HL-60 (cell line): ENCODE measurements around the gene PLCG1.

Source experiments
- DNase-seq, 2 experiments: peaks; one replicate each; pipeline ENCODE4 v3.0.0-alpha.2; 2010 to 2020; ENCODE audit warnings: low read depth in 1 of 2, low spot score in 1 of 2
- H3K27ac ChIP-seq: fragments of 250-450 bp; sonication (Bioruptor Pico); replicated peaks from 2 replicates; pipeline ENCODE4 v1.5.1; 2020; ENCODE audit warnings: mild to moderate bottlenecking, moderate library complexity
- H3K27me3 ChIP-seq: fragments of 250-450 bp; sonication (Bioruptor Pico); 2 replicates; pipeline ENCODE4 v1.5.1; 2021; ENCODE audit warnings: mild to moderate bottlenecking, moderate library complexity; ENCODE audit not compliant: insufficient read depth, poor library complexity, severe bottlenecking
- H3K4me3 ChIP-seq: replicated peaks from 2 replicates; pipeline ENCODE4 v1.5.1; 2011; ENCODE audit warnings: mild to moderate bottlenecking, control low read depth, low read length; ENCODE audit not compliant: insufficient read depth
- GABPA ChIP-seq: IDR thresholded peaks from 2 replicates; pipeline ENCODE4 v1.6.1; 2012; ENCODE audit warnings: low read depth
- POLR2AphosphoS5 ChIP-seq: IDR thresholded peaks from 2 replicates; pipeline ENCODE4 v1.6.1; 2012; ENCODE audit warnings: low read depth
- SPI1 ChIP-seq: IDR thresholded peaks from 2 replicates; pipeline ENCODE4 v1.6.1; 2012; ENCODE audit warnings: low read depth, mild to moderate bottlenecking, borderline replicate concordance
- TF ChIP-seq, protein P1 (sequence below): IDR thresholded peaks from one replicate; pipeline ENCODE4 v1.5.1; 2011; ENCODE audit warnings: low read length, control low read depth, inconsistent platforms; ENCODE audit not compliant: insufficient read depth
- TF ChIP-seq, protein P2 (sequence below): IDR thresholded peaks from 2 replicates; pipeline ENCODE4 v1.6.1; 2012; ENCODE audit warnings: low read depth; ENCODE audit not compliant: insufficient replicate concordance

PLCG1 gene

DNA sequence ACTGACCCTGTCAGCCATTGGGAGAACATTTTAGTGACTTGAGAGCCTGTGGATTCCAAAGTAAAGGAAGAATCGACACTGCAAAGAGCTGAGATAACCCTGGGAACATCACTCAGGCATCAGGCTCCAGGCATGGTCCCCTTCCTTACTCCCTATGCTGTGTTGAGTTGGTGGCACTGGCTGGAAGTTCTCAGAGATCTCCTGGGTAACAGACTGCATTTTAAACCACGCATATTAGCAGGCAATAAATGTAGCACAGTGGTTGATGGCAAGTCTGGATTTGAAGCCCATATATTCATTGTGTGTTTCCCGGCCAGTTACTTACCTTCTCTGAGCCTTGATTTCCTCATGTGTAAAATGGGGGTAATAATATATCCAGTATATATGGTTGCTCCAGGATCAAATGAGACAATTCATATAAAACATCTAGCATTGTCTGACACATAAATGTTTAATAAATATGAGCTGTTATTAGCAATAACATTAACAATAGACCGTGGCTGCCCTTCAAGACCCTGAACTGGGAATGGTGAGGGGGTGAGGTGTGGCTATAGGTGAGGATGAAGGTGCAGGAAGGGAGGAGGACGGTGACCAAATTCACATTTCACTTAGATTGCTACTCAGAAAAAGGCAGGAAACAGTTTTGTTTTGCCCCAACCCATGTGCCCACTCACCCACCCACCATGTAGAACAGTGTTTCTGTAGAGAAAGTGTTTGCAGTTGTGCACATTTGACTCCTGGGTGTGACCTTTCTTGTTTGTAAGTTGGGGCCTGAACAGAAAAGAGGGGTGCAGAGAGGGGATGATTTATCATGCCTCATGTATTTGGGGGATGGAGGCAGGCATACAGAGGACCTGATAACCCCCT lies 2.1 kb downstream of the PLCG1 start:
- TF ChIP-seq SPI1 (no peak), GABPA (no peak), POLR2AphosphoS5 (no peak)
- TF ChIP-seq, protein P1, sequence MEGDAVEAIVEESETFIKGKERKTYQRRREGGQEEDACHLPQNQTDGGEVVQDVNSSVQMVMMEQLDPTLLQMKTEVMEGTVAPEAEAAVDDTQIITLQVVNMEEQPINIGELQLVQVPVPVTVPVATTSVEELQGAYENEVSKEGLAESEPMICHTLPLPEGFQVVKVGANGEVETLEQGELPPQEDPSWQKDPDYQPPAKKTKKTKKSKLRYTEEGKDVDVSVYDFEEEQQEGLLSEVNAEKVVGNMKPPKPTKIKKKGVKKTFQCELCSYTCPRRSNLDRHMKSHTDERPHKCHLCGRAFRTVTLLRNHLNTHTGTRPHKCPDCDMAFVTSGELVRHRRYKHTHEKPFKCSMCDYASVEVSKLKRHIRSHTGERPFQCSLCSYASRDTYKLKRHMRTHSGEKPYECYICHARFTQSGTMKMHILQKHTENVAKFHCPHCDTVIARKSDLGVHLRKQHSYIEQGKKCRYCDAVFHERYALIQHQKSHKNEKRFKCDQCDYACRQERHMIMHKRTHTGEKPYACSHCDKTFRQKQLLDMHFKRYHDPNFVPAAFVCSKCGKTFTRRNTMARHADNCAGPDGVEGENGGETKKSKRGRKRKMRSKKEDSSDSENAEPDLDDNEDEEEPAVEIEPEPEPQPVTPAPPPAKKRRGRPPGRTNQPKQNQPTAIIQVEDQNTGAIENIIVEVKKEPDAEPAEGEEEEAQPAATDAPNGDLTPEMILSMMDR, result no peak
- TF ChIP-seq, protein P2, sequence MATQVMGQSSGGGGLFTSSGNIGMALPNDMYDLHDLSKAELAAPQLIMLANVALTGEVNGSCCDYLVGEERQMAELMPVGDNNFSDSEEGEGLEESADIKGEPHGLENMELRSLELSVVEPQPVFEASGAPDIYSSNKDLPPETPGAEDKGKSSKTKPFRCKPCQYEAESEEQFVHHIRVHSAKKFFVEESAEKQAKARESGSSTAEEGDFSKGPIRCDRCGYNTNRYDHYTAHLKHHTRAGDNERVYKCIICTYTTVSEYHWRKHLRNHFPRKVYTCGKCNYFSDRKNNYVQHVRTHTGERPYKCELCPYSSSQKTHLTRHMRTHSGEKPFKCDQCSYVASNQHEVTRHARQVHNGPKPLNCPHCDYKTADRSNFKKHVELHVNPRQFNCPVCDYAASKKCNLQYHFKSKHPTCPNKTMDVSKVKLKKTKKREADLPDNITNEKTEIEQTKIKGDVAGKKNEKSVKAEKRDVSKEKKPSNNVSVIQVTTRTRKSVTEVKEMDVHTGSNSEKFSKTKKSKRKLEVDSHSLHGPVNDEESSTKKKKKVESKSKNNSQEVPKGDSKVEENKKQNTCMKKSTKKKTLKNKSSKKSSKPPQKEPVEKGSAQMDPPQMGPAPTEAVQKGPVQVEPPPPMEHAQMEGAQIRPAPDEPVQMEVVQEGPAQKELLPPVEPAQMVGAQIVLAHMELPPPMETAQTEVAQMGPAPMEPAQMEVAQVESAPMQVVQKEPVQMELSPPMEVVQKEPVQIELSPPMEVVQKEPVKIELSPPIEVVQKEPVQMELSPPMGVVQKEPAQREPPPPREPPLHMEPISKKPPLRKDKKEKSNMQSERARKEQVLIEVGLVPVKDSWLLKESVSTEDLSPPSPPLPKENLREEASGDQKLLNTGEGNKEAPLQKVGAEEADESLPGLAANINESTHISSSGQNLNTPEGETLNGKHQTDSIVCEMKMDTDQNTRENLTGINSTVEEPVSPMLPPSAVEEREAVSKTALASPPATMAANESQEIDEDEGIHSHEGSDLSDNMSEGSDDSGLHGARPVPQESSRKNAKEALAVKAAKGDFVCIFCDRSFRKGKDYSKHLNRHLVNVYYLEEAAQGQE, result no peak
- H3K27me3 ChIP-seq, result peaks cover 6% of the 10 kb centered on the region
- DNase-seq, result no peak
- no peak overlapping the region for H3K4me3 ChIP-seq
- H3K27ac ChIP-seq, result no peak overlapping the region

DNA sequence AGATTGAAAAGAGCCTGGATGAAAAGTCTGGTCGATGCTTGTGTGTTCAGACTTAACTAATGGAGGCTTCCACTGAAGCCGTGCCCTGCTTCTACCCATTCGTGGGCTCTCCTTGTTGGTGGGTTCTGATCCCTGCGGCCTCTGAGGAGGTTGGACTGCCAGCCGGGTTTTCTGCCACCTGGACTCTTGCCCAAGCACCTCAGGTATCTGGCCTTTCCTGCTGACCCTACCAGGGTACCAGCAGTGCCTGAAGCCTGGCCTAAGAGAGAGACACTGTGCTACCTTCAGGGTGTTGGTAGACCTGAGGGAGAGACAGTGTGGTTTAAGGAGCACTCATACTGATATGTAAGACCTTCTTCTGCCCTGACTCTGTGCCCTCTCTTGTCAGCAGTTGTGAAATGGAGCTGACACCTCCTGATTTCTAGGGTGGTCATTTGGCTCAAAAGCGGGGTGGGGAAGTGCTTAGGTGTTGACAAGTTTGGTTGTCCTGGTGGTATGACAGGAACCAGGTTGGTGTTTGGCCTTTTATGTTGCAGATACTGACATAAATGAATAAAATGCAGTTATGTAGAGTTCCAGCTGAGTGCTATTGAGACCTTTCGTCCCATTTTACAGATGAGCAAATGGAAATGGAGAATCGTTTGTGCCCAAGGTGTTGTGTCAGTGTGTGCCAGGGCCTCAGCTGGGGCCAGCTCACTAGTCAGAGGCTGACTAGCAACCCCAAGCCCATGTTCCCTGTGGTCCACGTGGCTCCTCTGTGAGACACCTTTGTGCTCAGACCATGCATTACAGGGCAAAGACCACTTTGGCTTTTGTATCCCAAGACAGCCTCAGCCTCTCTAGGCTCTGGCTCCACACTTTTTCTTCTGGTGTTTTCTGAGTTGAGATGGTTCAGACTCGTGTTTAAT lies 3.1 kb downstream of the PLCG1 start:
- H3K27ac ChIP-seq, result no peak overlapping the region
- H3K4me3 ChIP-seq, result no peak overlapping the region
- peaks cover 6% of the 10 kb centered on the region for H3K27me3 ChIP-seq
- DNase-seq, result no peak
- TF ChIP-seq GABPA (no peak), SPI1 (no peak), POLR2AphosphoS5 (no peak)
- TF ChIP-seq, protein P1, result no peak
- TF ChIP-seq, protein P2, result no peak

DNA sequence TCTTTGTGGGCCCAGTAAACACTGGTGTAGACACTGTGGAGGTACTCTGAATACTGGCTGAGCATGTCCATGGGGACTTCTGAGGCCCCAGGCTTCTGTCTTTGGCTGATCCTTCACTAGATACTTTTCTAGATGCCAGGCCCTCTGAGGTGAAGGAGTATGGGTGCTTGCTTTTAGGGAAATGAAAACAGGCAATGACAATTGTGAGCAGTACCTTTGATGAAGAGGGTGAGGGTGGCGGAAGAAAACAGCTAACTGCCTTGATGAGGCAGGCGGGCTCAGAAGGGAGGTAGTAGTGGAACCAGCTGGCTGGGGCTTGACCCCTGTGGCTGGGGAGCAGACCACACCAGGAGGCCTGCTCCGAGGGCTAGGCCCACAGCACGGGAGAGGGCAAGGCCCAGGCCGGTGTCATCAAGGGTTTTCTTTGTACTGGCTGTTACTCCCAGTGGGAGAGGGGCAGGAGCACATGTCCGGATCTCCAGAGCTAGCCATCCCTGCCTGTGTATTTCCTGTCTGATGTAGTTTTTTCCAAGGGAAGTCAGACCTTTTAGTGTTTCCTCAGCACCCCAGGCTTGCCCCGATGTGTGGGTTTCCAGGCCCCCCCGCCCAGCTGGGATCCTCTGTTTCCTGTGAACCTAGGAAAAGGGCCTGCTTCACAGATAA lies 3.9 kb downstream of the PLCG1 start:
- H3K27ac ChIP-seq, result no peak overlapping the region
- H3K27me3 ChIP-seq, result peaks cover 6% of the 10 kb centered on the region
- TF ChIP-seq GABPA, result no peak
- TF ChIP-seq, protein P2, result no peak
- TF ChIP-seq POLR2AphosphoS5, result no peak
- TF ChIP-seq SPI1, result no peak
- TF ChIP-seq, protein P1, result no peak
- DNase-seq, result no peak
- H3K4me3 ChIP-seq, result no peak overlapping the region
